CD4-positive, alpha-beta T cell (primary cell): Measurements from ENCODE around the gene SHISA7. TPM values are rescaled to one million over a fixed set of nuclear protein-coding genes. Genes with fewer than 3 reads are reported as not detected.

Experiments
- ATAC-seq: fragments of 200-7000 bp; cut with Tn5 transposase; one replicate; pipeline ENCODE4 v1.10.0; 2022; ENCODE audit warnings: mild to moderate bottlenecking; ENCODE audit not compliant: poor library complexity
- CTCF ChIA-PET: fragments of 350-600 bp; sonication (Branson Sonifier 250); formaldehyde crosslinking; loops from one replicate; lab custom pipeline; 2021; ENCODE audit warnings: antibody characterized with exemption, inconsistent platforms; lab: Charles Lee
- POLR2A ChIA-PET: fragments of 350-600 bp; sonication (Branson Sonifier 250); formaldehyde crosslinking; loops from one replicate; lab custom pipeline; 2021; ENCODE audit warnings: antibody characterized with exemption, inconsistent platforms; lab: Charles Lee
- DNase-seq, 14 experiments: peaks; one replicate each; pipeline ENCODE4 v3.0.0-alpha.2; 2013 to 2020; ENCODE audit warnings: mixed read lengths in 2 of 14
- H3K27ac ChIP-seq, 2 donors: one replicate each; pipeline versions ENCODE4 v1.5.1 to v1.7.0; 2013; ENCODE audit warnings: low read length in 2 of 2, low read depth in 1 of 2, mild to moderate bottlenecking in 1 of 2
- H3K27me3 ChIP-seq, 2 experiments: 1 replicate in 1 of 2; 2 replicates in 1 of 2; pipeline versions ENCODE4 v1.6.1 to v1.7.0; 2013; ENCODE audit warnings: low read length in 2 of 2, control low read depth in 1 of 2, mild to moderate bottlenecking in 1 of 2, moderate library complexity in 1 of 2; ENCODE audit not compliant: insufficient read depth in 2 of 2, control insufficient read depth in 1 of 2
- H3K36me3 ChIP-seq: one replicate; pipeline ENCODE4 v1.6.1; 2013; ENCODE audit warnings: low read length, control low read depth; ENCODE audit not compliant: insufficient read depth
- H3K4me1 ChIP-seq: one replicate; pipeline ENCODE4 v1.6.1; 2013; ENCODE audit warnings: low read length, control low read depth; ENCODE audit not compliant: insufficient read depth
- H3K4me3 ChIP-seq: one replicate; pipeline ENCODE4 v1.5.1; 2013; ENCODE audit warnings: mild to moderate bottlenecking, low read length, moderate library complexity
- H3K9me3 ChIP-seq, 2 experiments: 1 replicate in 1 of 2; 2 replicates in 1 of 2; pipeline versions ENCODE4 v1.6.1 to v1.7.0; 2013; ENCODE audit warnings: low read length in 2 of 2, mild to moderate bottlenecking in 2 of 2, control low read depth in 1 of 2, moderate library complexity in 1 of 2; ENCODE audit not compliant: control insufficient read depth in 1 of 2, insufficient read depth in 1 of 2
- H3K27ac Mint-ChIP-seq: one replicate; pipeline ENCODE4 v1.8.0; 2020; ENCODE audit warnings: mixed read lengths
- H3K27me3 Mint-ChIP-seq: one replicate; pipeline ENCODE4 v1.8.0; 2021; ENCODE audit warnings: mixed read lengths
- H3K36me3 Mint-ChIP-seq: one replicate; pipeline ENCODE4 v1.8.0; 2021; ENCODE audit warnings: low read depth, mixed read lengths
- H3K4me1 Mint-ChIP-seq: one replicate; pipeline ENCODE4 v1.8.0; 2021; ENCODE audit warnings: low read depth, mixed read lengths
- H3K4me3 Mint-ChIP-seq: one replicate; pipeline ENCODE4 v1.8.0; 2020; ENCODE audit warnings: mild to moderate bottlenecking, mixed read lengths
- H3K9me3 Mint-ChIP-seq: one replicate; pipeline ENCODE4 v1.8.0; 2020; ENCODE audit warnings: mixed read lengths
- intact Hi-C, 2 experiments: fragments of 100-400 bp; cut with DNase I in 1 of 2; cut with micrococcal nuclease in 1 of 2; formaldehyde crosslinking; loops; one replicate each; pipeline versions ENCODE4 v1.15.1 to v1.9.0; 2023 to 2025; cut with DNase I, micrococcal nuclease
- total RNA-seq, 174 experiments: library from RNA in 2 of 174; stranded (reverse) in 2 of 174; gene quantifications; one replicate each; pipeline ENCODE4 v1.2.3 and lab custom pipeline; 2021 to 2026
- TF ChIP-seq, protein P1 (sequence below): fragments of 200-600 bp; IDR thresholded peaks from one replicate; pipeline ENCODE4 v1.8.0; 2022; ENCODE audit warnings: antibody characterized with exemption, mild to moderate bottlenecking

SHISA7 gene
- total RNA-seq, 2 experiments from 2014 or later = not detected

DNA sequence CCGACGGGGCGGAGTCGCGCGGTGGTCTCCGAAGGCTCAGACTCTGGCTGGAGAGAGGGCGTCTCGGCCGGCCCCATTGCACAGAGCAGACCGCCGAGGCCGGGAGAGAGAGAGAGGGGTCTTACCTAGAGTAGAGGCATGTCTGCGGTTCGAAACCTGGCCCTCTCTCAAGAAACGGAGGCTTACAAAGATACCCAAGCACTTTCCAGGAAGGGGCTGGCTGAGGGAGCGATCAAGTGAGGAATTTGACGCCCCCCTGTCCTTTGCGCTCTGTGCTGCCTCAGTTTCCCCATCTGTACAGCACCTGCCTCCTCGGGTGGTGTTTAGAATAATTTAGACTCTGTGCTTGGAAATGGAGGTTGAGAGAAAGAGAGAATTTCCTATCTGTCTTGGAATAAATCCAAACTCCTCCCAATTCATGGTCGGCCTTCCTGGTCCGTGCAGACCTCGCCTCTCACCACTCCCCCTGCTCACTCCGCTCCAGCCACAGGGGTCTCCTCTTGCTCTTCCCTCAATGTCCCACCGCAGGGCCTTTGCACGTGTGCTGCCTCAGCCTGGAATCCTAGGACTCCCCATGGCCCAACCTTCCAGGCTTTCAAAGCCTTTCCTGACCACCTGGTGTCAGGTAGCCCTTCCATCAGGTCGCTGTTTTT is 19.0 kb upstream of the SHISA7 start:
- Histone ChIP-seq H3K9me3 (no peaks in the 10 kb centered on the region), H3K4me1 (peaks cover 19% of the 10 kb centered on the region), H3K27ac (peak overlapping the region; percentile 25 to 53), H3K36me3 (no peaks in the 10 kb centered on the region), H3K4me3 (peak overlapping the region; percentile 83), H3K27me3 (no peaks in the 10 kb centered on the region)
- H3K4me3 Mint-ChIP-seq = peak overlapping the region; percentile 96
- intact Hi-C loops = loop anchor here in 1 of 2 experiments (2.0 to 5.0 kb wide), 2 partner anchors 55 to 75 kb away; partner anchors contain the start of gene UBE2S
- CTCF ChIA-PET = interaction anchor here (0.9 to 1.7 kb wide), 6 partner anchors 14 to 302 kb away, joined by 3 to 15 read pairs (median 4); partner anchors contain the start of genes ZNF628 and ZNF865
- peak in 3 of 14 experiments; percentile 26 to 53 (median 36) for DNase-seq
- no peak for ATAC-seq
- peaks cover 17% of the 10 kb centered on the region for H3K4me1 Mint-ChIP-seq
- H3K27ac Mint-ChIP-seq = peak overlapping the region; percentile 68
- no peaks in the 10 kb centered on the region for H3K9me3 Mint-ChIP-seq
- POLR2A ChIA-PET = interaction anchor here (0.6 to 1.1 kb wide), 15 partner anchors 9 to 282 kb away, joined by 3 to 35 read pairs (median 4); partner anchors contain the start of genes CCDC106, FIZ1, HSPBP1 and NAT14
- peaks cover 5% of the 10 kb centered on the region for H3K36me3 Mint-ChIP-seq
- TF ChIP-seq, protein P1, sequence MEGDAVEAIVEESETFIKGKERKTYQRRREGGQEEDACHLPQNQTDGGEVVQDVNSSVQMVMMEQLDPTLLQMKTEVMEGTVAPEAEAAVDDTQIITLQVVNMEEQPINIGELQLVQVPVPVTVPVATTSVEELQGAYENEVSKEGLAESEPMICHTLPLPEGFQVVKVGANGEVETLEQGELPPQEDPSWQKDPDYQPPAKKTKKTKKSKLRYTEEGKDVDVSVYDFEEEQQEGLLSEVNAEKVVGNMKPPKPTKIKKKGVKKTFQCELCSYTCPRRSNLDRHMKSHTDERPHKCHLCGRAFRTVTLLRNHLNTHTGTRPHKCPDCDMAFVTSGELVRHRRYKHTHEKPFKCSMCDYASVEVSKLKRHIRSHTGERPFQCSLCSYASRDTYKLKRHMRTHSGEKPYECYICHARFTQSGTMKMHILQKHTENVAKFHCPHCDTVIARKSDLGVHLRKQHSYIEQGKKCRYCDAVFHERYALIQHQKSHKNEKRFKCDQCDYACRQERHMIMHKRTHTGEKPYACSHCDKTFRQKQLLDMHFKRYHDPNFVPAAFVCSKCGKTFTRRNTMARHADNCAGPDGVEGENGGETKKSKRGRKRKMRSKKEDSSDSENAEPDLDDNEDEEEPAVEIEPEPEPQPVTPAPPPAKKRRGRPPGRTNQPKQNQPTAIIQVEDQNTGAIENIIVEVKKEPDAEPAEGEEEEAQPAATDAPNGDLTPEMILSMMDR = no peak
- no peaks in the 10 kb centered on the region for H3K27me3 Mint-ChIP-seq

DNA sequence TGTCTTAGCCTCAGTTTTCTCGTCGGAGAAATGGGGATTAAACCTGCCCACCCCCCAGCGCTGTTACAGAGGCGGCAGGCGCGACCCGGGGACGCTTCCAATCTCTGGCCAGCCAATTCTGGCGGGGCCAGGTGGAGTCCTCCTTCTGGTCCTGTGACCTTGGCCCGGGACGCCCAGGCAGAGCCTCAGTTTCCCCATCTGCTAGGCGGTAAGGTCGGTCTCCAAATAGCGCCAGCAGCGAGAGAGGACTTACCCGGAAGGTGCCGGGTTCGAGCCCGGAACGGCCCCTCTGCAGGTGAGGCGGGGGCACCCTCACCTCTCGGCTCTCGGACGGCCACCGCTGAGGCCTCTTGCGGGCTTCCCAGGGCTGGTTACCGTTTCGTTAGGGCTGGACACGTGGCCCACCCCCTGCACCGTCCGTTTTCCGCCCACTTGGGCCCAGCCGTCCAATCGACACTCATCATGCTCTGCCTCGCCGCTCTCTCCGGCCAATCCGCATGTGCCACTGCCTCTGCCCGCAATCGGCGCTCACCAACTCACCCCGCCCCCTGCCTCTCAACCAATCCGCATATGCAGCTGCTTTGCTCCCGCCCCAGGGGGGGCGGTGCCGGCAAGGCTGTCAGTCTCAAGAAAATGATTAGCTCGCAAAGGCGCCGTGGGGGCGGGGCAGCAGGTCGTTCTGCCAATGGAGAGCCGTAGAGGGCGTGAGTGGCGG is 18.3 kb upstream of the SHISA7 start, which contains the start of gene ISOC2:
Gene ISOC2 (minus strand): TSS at position 384 of the 715 bp plus-strand sequence. CDS start 5,156 bp downstream, outside the sequence.
- Mint-ChIP-seq H3K4me1 (peaks cover 17% of the 10 kb centered on the region), H3K9me3 (no peaks in the 10 kb centered on the region), H3K4me3 (peak within 1 kb of the TSS; percentile 96), H3K27ac (peak within 1 kb of the TSS; percentile 68), H3K27me3 (no peaks in the 10 kb centered on the region), H3K36me3 (peaks cover 5% of the 10 kb centered on the region)
- Histone ChIP-seq H3K36me3 (no peaks in the 10 kb centered on the region), H3K27me3 (no peaks in the 10 kb centered on the region), H3K4me1 (peaks cover 19% of the 10 kb centered on the region), H3K27ac (peak within 1 kb of the TSS; percentile 47 to 72), H3K9me3 (no peaks in the 10 kb centered on the region), H3K4me3 (peak within 1 kb of the TSS; percentile 83)
- POLR2A ChIA-PET = interaction anchor here (0.6 to 1.1 kb wide), 15 partner anchors 9 to 281 kb away, joined by 3 to 35 read pairs (median 4); partner anchors contain the start of genes CCDC106, FIZ1, HSPBP1 and NAT14
- ATAC-seq (peak; percentile 98), DNase-seq (peak; percentile 100)
- intact Hi-C loops = loop anchor here in 1 of 2 experiments (2.0 to 5.0 kb wide), 2 partner anchors 54 to 75 kb away; partner anchors contain the start of gene UBE2S
- CTCF ChIA-PET = interaction anchor here (0.9 to 1.4 kb wide), 5 partner anchors 15 to 301 kb away, joined by 3 to 15 read pairs (median 4); partner anchors contain the start of genes ZNF628 and ZNF865
- TF ChIP-seq, protein P1 = no peak

DNA sequence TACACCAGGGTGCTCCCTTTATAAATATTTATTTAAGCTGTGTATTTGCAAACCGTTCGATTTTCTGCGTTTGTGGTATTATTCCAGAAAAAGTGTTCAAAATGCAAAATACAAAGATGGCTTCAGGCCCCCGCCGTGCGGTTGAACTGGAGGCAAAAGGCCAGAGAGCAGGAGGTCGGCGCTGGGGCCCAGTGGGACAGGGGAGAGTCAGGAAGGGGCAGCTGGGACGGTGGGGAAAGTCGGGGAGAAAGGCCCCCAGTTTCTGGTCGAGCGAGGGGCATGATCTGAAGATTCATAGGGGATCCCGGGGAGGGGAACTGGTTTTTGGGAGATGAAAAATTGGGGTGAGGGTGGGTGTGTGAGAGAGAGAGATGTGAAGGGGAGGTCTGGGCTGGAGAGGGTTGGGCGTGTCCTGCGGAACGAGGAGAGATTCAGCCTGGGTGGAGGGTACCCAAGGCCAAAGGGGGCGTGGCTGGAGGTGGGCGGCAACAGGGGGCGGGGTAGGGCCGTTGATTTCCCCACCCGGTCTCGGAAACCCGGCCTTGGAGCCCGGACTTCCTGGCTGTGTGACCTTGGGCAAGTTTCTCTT is 17.7 kb upstream of the SHISA7 start:
- Histone ChIP-seq H3K4me1 (peaks cover 19% of the 10 kb centered on the region), H3K36me3 (no peaks in the 10 kb centered on the region), H3K27ac (peak overlapping the region; percentile 47 to 72), H3K27me3 (no peaks in the 10 kb centered on the region), H3K4me3 (peak overlapping the region; percentile 83), H3K9me3 (no peaks in the 10 kb centered on the region)
- ATAC-seq (no peak), DNase-seq (peak in 3 of 14 experiments; percentile 46 to 64 (median 58))
- intact Hi-C loops = loop anchor here in 1 of 2 experiments (2.0 to 5.0 kb wide), 2 partner anchors 53 to 74 kb away; partner anchors contain the start of gene UBE2S
- Mint-ChIP-seq H3K9me3 (no peaks in the 10 kb centered on the region), H3K4me1 (peaks cover 17% of the 10 kb centered on the region), H3K27ac (peak overlapping the region; percentile 55), H3K27me3 (no peaks in the 10 kb centered on the region), H3K36me3 (peaks cover 5% of the 10 kb centered on the region), H3K4me3 (peak overlapping the region; percentile 96)
- TF ChIP-seq, protein P1 = no peak
- ChIA-PET CTCF (interaction anchor here (1.3 kb wide), 1 partner anchor 43 kb away, joined by 15 read pairs; no protein-coding TSS in a partner anchor), POLR2A (no interaction called here)
